Measurements from ENCODE around the gene PARS2. TPM values are rescaled to one million over a fixed set of nuclear protein-coding genes. Genes with fewer than 3 reads are reported as not detected.

The PARS2 gene
- polyA plus RNA-seq, 1 donor (not counting 4 experiments of a cell fraction or from before 2014, with no cell fraction given): 3.0 TPM

GRCh38 chr1:54757833-54758232 lies 6.5 kb downstream of the PARS2 start:
- no peaks in the 10 kb centered on the region for H3K9me3 ChIP-seq (ENCODE audit: control insufficient read depth, low read depth, low read length)
- no peak overlapping the region for H2AFZ ChIP-seq (ENCODE audit: control insufficient read depth, low read length)
- no peak overlapping the region for H3K4me3 ChIP-seq (ENCODE audit: control insufficient read depth in 2 of 3, extremely low read depth in 1 of 3, insufficient read depth in 2 of 3, low read depth in 1 of 3, low read length in 3 of 3)
- DNase-seq (ENCODE audit: low read depth, low spot score) (no peak), FAIRE-seq (no peak)
- H4K20me1 ChIP-seq (ENCODE audit: control insufficient read depth, extremely low read depth, insufficient read depth, low read length): no peaks in the 10 kb centered on the region
- H3K79me2 ChIP-seq (ENCODE audit: control insufficient read depth, insufficient read depth, low read length): peaks cover 4% of the 10 kb centered on the region
- H3K9me1 ChIP-seq (ENCODE audit: control insufficient read depth, extremely low read depth, insufficient read depth, low read length): peaks cover 2% of the 10 kb centered on the region
- H3K4me1 ChIP-seq (ENCODE audit: control insufficient read depth, extremely low read depth, insufficient read depth, low read length): peaks cover 7% of the 10 kb centered on the region
- peaks cover 12 to 14% of the 10 kb centered on the region in 2 experiments for H3K36me3 ChIP-seq (ENCODE audit: control insufficient read depth in 2 of 2, extremely low read depth in 1 of 2, insufficient read depth in 2 of 2, low read length in 2 of 2)
- H3K27ac ChIP-seq (ENCODE audit: control insufficient read depth, insufficient read depth, low read length): no peak overlapping the region
- TF ChIP-seq EZH2 (IDR thresholded peaks at IDR 0.05; ENCODE audit: low read length) (no peak), CTCF (optimal IDR thresholded peaks at IDR 0.05 in 1 of 3, IDR thresholded peaks at IDR 0.05 in 1 of 3, conservative IDR thresholded peaks at IDR 0.05 in 1 of 3; ENCODE audit: extremely low read depth in 1 of 3, insufficient read depth in 2 of 3, low read length in 3 of 3) (no peak)
- no peaks in the 10 kb centered on the region for H3K27me3 ChIP-seq (ENCODE audit: control insufficient read depth, extremely low read depth, insufficient read depth, low read length)
- dilution Hi-C loops (cut with MboI; ENCODE audit: extremely low pct_ligation_motif_present, low sequenced_read_pairs): no loop called here
- no peak overlapping the region for H3K4me2 ChIP-seq (ENCODE audit: control insufficient read depth, extremely low read depth, insufficient read depth, low read depth, low read length)
- no peak overlapping the region for H3K9ac ChIP-seq (ENCODE audit: control insufficient read depth, extremely low read depth, insufficient read depth, low read length)

GRCh38 chr1:54754486-54755285 lies 9.6 kb downstream of the PARS2 start:
- H3K9me3 ChIP-seq (ENCODE audit: control insufficient read depth, low read depth, low read length): no peaks in the 10 kb centered on the region
- DNase-seq (ENCODE audit: low read depth, low spot score) (no peak), FAIRE-seq (no peak)
- H3K36me3 ChIP-seq (ENCODE audit: control insufficient read depth in 2 of 2, extremely low read depth in 1 of 2, insufficient read depth in 2 of 2, low read length in 2 of 2): peaks cover 12 to 14% of the 10 kb centered on the region in 2 experiments
- TF ChIP-seq EZH2 (IDR thresholded peaks at IDR 0.05; ENCODE audit: low read length): no peak
- no peak for TF ChIP-seq CTCF (optimal IDR thresholded peaks at IDR 0.05 in 1 of 3, IDR thresholded peaks at IDR 0.05 in 1 of 3, conservative IDR thresholded peaks at IDR 0.05 in 1 of 3; ENCODE audit: extremely low read depth in 1 of 3, insufficient read depth in 2 of 3, low read length in 3 of 3)
- H3K9ac ChIP-seq (ENCODE audit: control insufficient read depth, extremely low read depth, insufficient read depth, low read length): no peak overlapping the region
- H2AFZ ChIP-seq (ENCODE audit: control insufficient read depth, low read length): no peak overlapping the region
- dilution Hi-C loops (cut with MboI; ENCODE audit: extremely low pct_ligation_motif_present, low sequenced_read_pairs): no loop called here
- H3K27ac ChIP-seq (ENCODE audit: control insufficient read depth, insufficient read depth, low read length): no peak overlapping the region
- H4K20me1 ChIP-seq (ENCODE audit: control insufficient read depth, extremely low read depth, insufficient read depth, low read length): no peaks in the 10 kb centered on the region
- H3K4me2 ChIP-seq (ENCODE audit: control insufficient read depth, extremely low read depth, insufficient read depth, low read depth, low read length): no peak overlapping the region
- H3K4me1 ChIP-seq (ENCODE audit: control insufficient read depth, extremely low read depth, insufficient read depth, low read length): no peaks in the 10 kb centered on the region
- no peak overlapping the region for H3K4me3 ChIP-seq (ENCODE audit: control insufficient read depth in 2 of 3, extremely low read depth in 1 of 3, insufficient read depth in 2 of 3, low read depth in 1 of 3, low read length in 3 of 3)
- no peaks in the 10 kb centered on the region for H3K27me3 ChIP-seq (ENCODE audit: control insufficient read depth, extremely low read depth, insufficient read depth, low read length)
- H3K9me1 ChIP-seq (ENCODE audit: control insufficient read depth, extremely low read depth, insufficient read depth, low read length): no peaks in the 10 kb centered on the region
- H3K79me2 ChIP-seq (ENCODE audit: control insufficient read depth, insufficient read depth, low read length): no peaks in the 10 kb centered on the region
